ENCODE measurements around the gene FMN1.

DNA sequence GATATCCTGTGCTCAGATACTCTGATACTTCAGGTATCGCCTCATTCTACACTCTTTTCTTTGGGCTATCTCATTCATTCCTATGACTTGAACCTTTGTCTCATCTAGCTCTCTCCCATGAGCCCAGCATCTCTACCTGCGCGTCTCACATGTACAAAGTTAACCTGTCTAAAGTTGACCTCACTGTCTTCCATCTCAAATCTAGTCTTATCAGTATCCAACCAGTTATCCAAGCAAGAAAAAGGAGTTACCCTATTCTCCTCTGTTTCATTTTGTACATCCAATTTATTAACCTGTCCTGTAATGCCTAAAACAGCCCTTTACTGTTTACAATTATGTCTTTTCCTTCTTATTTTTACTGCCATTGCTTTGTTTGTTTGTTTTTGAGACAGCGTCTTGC is 342.5 kb downstream of the FMN1 start:
- TF ChIP-seq CTCF (IDR thresholded peaks at IDR 0.05) (no peak), POLR2A (IDR thresholded peaks at IDR 0.05) (no peak)

Measured in testis (tissue), 2 donors.